HG02571 (cell line): ENCODE results near the gene NR1I2.

ENCODE experiments used
- ATAC-seq: cut with Tn5 transposase; IDR thresholded peaks from one replicate; pipeline ENCODE4 v1.9.1; 2021; ENCODE audit warnings: mild to moderate bottlenecking, moderate library complexity; ENCODE audit not compliant: unreplicated experiment

Gene NR1I2

DNA sequence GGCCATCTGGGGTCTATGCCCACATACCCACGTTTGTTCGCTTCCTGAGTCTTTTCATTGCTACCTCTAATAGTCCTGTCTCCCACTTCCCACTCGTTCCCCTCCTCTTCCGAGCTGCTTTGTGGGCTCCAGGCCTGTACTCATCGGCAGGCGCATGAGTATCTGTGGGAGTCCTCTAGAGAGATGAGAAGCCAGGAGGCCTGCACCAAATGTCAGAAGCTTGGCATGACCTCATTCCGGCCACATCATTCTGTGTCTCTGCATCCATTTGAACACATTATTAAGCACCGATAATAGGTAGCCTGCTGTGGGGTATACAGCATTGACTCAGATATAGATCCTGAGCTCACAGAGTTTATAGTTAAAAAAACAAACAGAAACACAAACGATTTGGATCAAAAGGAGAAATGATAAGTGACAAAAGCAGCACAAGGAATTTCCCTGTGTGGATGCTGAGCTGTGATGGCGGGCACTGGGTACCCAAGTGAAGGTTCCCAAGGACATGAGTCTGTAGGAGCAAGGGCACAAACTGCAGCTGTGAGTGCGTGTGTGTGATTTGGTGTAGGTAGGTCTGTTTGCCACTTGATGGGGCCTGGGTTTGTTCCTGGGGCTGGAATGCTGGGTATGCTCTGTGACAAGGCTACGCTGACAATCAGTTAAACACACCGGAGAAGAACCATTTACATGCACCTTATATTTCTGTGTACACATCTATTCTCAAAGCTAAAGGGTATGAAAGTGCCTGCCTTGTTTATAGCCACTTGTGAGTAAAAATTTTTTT lies 35.9 kb downstream of the NR1I2 start:
- ATAC-seq: no peak

DNA sequence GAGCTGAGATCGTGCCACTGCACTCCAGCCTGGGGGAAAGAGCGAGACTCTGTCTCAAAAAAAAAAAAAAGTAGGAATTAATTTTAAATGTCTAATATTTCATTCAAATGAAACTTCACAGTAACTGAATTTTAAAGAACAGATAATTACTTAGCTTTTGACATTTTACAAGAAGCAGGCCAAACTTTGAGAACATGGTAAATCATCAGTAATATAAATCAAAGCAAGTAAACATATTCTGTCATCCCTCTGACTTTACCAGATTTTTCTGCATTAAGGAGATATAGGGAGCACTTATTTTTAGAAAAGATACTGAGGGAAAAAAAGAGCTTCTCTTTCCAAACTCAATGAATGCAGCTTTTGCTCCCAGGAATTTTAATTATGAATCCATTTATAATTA lies 37.0 kb downstream of the NR1I2 start:
- ATAC-seq: no peak

DNA sequence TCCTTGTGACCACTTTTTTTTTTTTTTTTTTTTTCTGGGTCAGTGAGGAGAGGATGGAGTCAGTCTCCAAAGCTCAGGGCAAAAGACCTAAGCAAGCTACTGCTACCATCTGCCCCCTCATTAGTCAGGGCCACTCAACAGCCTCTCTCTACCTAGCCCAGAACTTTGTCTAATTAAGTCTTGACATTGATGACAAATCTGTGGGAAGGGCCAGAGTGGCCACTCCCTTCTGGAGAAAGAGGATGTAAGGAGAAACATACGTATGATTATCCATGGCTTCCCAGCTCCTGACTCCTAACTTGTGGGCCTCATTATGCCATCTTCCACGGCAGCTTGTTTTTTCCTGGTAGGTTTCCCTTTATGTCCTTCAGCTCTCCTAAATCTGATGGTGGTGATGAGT lies 37.9 kb downstream of the NR1I2 start:
- no peak for ATAC-seq

DNA sequence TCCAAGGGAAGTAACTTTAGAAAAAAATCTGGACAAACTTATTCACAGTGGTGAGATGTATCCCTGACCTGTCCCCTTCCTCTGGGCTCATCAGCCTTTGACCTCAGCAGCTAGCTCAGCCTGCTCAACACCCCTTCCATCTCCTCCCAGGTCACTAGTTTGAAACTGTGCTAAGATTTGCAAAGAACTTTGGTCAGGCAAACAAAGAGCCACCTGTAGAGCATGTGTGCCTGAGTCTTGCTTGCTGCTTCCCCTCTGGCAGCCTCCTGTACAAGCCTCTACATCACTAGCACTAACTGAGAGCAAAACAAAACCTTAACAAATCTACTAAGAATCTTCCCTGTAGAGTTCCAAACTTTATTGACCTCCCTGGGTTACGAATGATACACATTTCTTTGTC lies 43.9 kb downstream of the NR1I2 start:
- ATAC-seq: no peak

DNA sequence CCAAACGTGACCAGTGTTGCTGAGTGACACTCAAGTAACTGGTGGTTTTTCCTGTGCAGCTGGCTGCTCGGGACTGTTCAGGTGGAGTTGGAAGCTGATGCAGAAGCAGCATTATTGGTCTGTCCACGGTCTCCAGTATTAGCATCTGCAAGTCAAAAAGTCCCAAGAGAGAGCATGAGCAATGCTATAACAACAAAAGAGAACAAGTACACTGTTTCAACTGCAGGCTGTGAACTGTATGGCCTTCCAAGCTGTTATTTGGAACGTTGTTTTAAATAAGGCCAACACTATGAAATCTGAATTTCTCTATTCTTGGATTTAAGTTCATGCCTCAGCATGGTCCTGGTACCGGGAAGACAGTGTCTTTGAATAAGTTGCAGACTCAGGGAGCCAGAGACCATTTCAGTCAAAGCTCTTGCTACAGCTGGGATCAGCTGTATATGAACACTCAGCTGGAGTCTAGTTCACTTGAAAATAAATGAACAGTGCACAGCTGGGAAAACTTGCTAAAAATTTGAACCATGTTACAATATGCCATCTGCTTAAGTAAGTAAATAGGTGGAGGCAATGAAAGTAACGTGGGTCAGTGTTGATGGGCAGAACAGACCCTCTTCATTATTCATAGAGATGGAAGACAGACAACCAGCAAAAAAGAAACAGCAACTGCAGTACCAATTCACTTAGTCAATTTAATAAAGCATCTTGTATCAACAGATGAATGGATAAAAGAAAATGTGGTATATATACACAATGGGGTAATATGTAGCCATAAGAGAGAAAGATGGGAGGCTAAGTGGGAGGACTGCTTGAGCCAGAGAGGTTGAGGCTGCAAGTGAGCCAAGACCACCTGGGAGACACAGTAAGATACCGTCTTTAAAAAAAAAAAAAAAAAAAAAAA lies 45.1 kb downstream of the NR1I2 start:
- ATAC-seq: no peak

DNA sequence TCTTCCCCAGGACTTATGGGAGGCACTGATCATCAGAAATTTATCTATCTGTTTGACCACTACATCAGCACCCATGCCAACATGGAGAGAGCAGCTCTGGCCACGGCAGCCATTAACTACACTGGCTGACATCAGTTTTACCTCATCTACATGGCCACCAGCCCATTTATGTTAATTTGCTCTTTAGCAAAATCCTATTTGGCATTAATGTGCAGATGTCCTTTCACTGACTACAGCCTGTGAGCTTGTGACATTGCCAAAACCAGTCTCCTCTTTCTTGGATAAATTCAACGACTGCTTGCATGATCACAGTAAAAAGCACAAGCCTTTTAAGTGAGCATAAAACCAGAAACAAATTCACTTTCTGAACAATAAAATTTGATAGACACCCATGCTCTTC lies 47.5 kb downstream of the NR1I2 start:
- ATAC-seq: no peak

DNA sequence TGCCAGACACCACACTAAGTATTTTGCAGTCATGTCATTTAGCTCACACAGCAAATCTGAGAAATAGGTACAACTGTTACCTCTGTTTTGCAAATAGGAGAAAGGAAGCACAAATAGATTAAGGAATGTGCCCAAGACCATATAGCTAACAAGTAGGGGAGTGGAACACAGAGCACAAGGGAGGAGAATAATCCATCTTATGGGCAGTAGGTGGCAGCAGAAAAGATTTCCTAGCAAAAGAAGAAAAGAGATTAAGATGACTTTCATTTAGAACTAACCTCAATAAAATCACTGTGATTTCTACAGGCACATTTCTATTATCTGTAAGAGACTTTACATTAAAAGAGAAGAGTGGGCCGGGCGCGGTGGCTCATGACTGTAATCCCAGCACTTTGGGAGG lies 49.1 kb downstream of the NR1I2 start:
- ATAC-seq: no peak

DNA sequence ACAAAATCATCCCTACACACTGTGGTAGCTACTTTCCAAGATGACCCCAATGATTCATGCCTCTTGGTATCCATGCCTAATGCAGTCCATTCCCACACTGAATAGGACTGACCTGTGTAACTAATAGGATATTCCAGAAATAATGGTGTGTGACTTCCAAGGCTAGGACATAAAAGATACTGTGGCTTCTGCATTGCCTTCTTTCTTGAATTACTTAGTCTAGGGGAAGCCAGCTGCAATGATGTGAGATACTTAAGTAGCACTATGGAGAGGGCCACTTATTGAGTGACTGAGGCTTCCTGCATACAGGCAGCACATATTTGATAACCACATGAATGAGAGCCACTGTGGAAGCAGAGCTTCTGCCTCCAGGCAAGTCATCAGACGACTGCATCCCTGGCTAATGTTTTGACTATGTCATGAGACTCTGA lies 50.1 kb downstream of the NR1I2 start:
- ATAC-seq: no peak

DNA sequence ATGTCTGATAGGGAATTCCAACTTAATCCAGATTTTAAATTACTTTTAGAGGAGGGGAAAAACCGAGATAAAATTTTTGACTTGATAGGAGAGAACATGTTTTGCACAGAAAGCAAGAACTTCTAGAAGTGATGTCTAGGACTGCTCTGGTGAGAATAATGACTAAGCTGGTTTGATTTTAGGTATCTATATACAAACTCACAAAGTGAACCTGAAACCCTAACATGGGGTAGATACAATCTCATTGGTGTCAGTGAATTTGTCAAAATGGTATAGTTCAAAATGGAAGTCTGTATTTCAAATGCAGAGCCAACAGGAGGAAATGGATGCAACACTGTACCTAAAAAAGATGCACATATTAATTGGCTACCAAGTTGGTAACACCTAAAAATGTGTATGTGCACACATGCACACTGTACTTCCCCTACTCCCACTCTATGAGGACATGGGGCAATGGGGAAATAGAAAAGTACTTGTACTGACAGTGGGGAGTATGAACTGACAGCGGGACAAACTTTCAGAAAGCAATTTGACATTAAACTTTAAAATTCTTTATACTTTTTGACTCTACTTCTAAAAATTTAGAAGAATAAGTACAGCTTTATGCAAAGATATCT lies 53.0 kb downstream of the NR1I2 start:
- no peak for ATAC-seq

DNA sequence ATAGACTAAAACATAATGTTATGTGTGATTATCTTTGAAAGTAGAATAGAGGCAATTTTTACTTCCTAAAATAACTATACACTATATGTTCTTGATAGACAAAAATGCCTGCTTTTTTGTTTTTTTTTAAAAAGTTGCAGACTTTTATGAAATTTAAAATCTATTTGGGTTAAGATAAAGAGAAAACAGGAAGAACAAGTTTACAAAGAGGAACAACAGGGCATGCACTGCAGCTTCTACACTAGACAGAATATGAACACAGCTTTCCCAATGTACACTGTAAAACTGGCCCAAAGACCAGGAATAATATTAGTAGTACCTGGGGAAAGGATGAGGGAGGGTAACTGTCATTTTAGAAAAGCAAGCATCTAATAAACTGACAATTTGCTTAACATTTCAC lies 53.7 kb downstream of the NR1I2 start:
- no peak for ATAC-seq

DNA sequence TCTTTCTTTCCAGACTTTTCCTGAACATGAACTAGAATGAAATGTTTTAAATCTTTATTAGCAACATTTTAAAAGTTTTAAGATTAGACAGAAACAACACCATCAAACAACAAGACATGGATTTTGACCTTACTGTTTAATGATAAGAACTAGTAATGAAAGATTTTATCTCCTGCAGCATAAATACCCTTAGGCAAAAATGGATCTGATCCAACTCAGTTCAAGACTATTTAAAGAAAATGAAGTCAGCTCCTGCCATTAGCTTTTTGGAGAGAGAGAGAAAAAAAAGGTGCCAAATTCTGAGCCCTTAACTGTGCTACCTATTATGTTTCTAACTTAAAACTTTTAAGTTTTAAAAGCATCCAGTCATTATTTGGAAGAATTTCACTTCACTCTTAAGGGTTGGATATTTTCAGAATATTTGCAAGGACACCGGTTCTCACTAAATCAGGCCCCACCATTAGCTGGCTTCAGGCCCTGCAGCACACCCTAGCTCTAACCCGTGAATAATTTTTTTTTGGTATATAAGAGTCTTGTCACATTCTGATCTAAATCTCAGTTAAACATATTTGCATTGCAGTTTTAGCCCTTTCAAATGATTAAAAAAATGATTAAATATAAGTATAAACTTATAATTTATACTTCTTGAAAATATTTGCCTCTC lies 60.0 kb downstream of the NR1I2 start:
- ATAC-seq: no peak

DNA sequence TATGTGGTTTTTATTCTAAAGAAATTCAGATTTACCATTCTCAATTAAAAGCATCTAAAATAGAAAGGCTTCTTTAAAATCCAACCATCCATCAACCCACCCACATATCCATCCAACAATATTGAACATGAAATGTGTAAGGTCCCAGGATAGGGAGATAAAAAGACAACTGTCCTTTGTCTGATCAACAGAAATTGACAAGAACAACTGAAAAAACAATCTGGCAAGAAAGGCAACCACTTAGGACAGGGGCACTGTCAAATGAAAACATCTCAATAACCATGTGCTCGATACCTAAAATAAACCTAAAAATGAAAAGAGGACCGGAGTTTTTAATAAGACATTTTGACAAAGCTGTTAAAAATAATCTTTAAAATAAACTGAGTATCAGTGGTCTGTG lies 67.2 kb downstream of the NR1I2 start:
- ATAC-seq: no peak

DNA sequence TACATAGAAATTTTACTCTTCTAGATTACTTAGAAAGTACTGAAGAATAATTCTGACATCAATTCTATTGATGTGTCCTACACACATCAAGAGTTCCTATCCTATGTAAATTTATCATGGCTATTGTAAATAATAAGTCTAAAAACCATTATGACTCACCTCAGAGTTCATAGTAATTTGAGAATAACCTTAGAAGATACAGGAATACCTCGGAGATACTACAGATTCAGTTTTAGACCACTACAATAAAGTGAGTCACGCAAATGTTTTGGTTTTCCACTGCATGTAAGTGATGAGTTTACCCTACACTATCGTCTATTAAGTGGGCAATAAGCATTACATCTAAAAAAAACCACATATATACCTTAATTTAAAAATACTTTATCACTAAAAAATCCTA lies 74.8 kb downstream of the NR1I2 start:
- ATAC-seq: no peak

DNA sequence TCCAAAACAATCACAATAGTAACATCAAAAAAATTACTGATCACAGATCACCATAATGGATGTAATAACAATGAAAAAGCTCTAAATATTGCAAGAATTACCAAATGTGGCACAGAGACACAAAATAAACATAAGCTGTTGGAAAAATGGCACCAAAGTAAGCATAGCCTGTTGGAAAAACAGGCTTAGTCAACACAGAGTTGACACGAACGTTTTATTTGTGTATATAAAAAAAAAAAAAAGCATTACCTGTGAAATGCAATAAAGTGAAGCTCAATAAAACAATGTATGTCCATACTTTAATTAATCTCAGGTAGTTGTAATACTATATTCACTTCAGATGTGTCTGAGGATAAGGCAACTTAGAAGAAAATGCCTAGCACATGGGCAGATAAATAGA lies 77.1 kb downstream of the NR1I2 start:
- ATAC-seq: no peak

DNA sequence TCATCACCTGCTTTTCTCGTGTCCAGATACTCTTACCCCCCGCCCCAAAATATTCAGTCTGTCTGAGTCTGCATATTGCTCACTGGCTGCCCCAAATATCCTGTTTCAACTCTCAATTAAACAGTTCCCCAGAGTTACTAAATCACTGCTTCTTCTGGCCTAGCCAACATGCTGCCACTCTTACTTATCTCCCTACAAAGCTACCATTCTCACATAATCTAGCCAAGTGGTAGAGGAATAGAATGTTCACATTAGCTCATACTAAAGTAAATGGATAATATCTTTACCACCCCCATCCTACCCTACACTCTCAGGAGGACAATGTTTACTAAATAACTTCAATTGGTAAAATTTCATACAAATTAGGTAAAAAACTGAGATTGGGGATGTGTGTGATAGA lies 77.8 kb downstream of the NR1I2 start:
- no peak for ATAC-seq

DNA sequence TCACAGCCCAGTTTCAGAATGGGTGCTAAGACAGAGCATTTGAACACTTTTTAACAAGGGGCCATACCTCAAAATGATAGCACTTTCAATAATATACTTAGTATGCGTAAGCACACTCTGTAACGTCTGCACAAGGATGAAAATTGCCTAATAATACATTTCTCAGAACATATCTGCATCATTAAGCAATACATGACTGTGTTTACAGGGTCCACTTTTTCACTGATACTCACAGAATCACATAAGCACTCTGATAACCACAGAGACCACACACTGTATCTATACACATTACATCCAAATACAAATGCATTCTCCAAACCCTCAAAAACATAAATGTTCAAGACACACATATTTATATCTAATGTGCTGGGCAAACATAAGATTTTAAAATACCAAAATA lies 79.8 kb downstream of the NR1I2 start:
- ATAC-seq: no peak

DNA sequence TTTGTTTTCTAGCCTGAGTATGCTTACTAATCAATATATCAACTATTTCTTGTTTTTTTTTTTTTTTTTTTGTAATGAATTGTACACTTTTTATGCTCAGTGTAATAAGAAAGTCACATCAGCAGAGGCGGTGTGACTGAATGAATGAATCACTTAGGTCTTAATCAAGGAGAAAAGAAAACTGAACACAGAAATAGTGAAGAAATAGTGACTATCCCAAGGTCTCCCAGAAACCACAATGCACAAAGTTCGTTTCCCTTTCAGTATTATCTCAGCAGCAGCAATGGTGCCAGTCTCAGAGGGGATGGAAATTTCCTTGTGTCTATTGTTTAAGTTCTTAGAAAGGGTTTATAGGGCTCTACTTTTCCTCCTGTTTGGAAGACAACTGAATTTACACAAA lies 80.7 kb downstream of the NR1I2 start:
- ATAC-seq: no peak

DNA sequence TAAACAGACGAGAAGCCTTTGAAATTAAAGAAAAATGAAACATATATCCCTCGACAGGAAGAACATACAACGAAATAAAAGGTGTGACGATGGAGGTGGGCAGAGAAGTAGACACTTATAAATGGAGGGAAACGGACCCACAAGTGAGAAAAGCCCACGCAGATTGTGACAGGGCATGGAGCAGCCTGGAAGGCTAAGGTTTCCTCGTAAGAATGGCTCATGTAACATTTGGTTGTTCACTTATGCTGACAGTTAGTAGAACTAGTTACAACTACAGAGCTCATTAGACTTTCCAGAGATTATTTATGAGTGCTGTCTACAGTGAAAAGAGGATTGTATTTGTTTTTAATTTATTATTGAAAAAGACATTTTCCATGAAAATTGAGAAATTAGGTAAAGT lies 82.6 kb downstream of the NR1I2 start:
- no peak for ATAC-seq
